BJ (cell line): ENCODE data around the gene KCNC3. TPM values are rescaled to one million over a fixed set of nuclear protein-coding genes. Genes with fewer than 3 reads are reported as not detected.

Experiments used
- CTCF ChIA-PET: fragments of 350-600 bp; formaldehyde crosslinking; extraction: SDS; loops from one replicate; lab custom pipeline; 2021; ENCODE audit warnings: antibody characterized with exemption, inconsistent platforms; lab: Yijun Ruan, JAX
- POLR2A ChIA-PET: fragments of 300-600 bp; sonication (Branson Sonifier 250); formaldehyde crosslinking; extraction: SDS; loops from one replicate; lab custom pipeline; 2021; ENCODE audit warnings: antibody characterized with exemption; lab: Charles Lee
- DNase-seq: peaks from one replicate; pipeline ENCODE4 v3.0.0-alpha.2; 2011; ENCODE audit warnings: low read depth
- H3K27me3 ChIP-seq: 2 replicates; pipeline ENCODE4 v1.6.0; 2011; ENCODE audit warnings: low read length; ENCODE audit not compliant: control insufficient read depth, insufficient read depth
- H3K36me3 ChIP-seq: 2 replicates; pipeline ENCODE4 v1.5.1; 2011; ENCODE audit warnings: low read length; ENCODE audit not compliant: control insufficient read depth, insufficient read depth
- H3K4me3 ChIP-seq: 2 replicates; pipeline ENCODE4 v1.5.1; 2011; ENCODE audit warnings: low read depth, mild to moderate bottlenecking, control low read depth, low read length
- polyA plus RNA-seq: library from polyadenylated mRNA; depleted of rRNA; stranded (reverse); fragments of >200 nt; gene quantifications from 2 replicates; pipeline ENCODE4 v1.2.3, GENCODE V29; 2011
- TF ChIP-seq, protein P1 (sequence below): IDR thresholded peaks from 2 replicates; pipeline ENCODE4 v1.5.1; 2011; ENCODE audit warnings: low read depth, mild to moderate bottlenecking, control low read depth, inconsistent platforms, low read length, moderate library complexity; ENCODE audit not compliant: insufficient read depth

The KCNC3 gene
- polyA plus RNA-seq, 1 experiment = 0.04 TPM

DNA sequence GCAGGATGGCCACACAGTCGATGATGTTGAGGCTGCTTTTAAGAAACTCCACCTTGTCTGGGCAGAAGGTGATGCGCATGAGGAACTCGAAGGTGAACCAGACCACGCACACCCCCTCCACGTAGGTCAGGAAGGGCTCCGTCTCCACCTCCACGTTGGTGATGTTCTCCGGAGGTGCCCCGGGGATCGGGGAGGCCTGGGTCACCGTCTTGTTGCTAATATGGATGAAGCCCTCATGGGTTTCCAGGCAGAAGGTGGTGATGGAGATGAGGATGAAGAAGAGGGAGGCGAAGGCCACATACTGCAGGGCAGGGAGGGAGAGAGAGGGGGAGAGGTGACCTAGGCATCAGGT lies 5.4 kb downstream of the KCNC3 start:
- no peak overlapping the region for H3K4me3 ChIP-seq
- CTCF ChIA-PET = no interaction called here
- no peaks in the 10 kb centered on the region for H3K36me3 ChIP-seq
- POLR2A ChIA-PET = no interaction called here
- DNase-seq = no peak
- TF ChIP-seq, protein P1, sequence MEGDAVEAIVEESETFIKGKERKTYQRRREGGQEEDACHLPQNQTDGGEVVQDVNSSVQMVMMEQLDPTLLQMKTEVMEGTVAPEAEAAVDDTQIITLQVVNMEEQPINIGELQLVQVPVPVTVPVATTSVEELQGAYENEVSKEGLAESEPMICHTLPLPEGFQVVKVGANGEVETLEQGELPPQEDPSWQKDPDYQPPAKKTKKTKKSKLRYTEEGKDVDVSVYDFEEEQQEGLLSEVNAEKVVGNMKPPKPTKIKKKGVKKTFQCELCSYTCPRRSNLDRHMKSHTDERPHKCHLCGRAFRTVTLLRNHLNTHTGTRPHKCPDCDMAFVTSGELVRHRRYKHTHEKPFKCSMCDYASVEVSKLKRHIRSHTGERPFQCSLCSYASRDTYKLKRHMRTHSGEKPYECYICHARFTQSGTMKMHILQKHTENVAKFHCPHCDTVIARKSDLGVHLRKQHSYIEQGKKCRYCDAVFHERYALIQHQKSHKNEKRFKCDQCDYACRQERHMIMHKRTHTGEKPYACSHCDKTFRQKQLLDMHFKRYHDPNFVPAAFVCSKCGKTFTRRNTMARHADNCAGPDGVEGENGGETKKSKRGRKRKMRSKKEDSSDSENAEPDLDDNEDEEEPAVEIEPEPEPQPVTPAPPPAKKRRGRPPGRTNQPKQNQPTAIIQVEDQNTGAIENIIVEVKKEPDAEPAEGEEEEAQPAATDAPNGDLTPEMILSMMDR = no peak
- H3K27me3 ChIP-seq = peaks cover 5% of the 10 kb centered on the region

DNA sequence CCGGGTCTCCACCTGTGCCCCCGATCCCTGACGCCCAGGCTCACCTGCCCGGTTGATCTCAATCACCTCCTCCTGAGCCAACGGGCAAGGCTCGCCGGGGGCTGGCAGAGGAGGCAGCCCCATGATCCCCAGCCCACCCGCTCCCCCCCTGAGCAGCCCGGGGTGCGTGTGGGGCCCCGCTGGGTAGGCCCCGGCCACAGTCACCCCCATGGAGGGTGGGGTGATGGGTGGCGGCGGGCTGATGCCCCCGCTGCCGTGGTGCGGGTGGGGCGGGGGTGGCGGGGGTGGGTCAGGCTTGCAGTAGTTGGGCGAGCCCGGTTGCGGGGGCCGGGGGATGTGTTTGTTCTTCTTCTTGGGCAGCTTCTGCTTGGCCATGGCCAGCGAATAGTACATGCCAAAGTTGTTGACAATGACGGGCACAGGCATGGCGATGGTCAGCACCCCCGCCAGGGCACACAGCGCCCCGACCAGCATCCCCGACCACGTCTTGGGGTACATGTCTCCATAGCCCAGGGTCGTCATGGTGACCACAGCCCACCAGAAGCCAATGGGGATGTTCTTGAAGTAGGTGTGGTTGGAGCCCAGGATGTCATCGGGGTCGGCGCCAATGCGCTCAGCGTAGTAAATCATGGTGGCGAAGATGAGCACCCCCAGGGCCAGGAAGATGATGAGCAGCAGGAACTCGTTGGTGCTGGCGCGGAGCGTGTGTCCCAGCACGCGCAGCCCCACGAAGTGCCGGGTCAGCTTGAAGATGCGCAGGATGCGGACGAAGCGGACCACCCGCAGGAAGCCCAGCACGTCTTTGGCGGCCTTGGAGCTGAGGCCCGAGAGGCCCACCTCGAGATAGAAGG lies 6.0 kb downstream of the KCNC3 start:
- peaks cover 5% of the 10 kb centered on the region for H3K27me3 ChIP-seq
- ChIA-PET POLR2A (no interaction called here), CTCF (interaction anchor here (1.0 kb wide), 1 partner anchor 10 kb away, joined by 3 read pairs; no protein-coding TSS in a partner anchor)
- no peak for DNase-seq
- H3K4me3 ChIP-seq = no peak overlapping the region
- TF ChIP-seq, protein P1 = no peak
- H3K36me3 ChIP-seq = no peaks in the 10 kb centered on the region

DNA sequence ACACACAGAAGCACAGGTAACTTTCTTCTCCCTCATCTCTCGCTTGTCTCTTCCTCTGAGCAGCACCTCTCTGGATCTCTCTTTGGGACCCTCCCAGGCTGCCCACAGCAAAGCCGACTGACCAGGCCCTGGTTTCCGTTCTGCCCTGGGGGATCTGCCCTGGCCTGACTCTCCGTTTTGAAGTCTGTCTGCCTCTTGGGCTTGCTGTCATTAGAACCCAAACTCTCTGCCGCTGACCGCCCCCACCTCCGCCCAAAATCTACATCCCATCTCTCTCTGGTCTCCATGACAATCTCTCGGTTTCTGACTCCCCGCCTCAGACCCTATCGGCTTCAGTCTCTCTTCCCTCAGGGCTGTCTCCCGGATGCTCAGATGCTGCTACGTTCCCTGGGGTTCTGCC lies 6.9 kb downstream of the KCNC3 start:
- Histone ChIP-seq H3K27me3 (peaks cover 4% of the 10 kb centered on the region), H3K36me3 (no peaks in the 10 kb centered on the region), H3K4me3 (no peak overlapping the region)
- TF ChIP-seq, protein P1 = no peak
- no peak for DNase-seq
- POLR2A ChIA-PET = no interaction called here
- CTCF ChIA-PET = interaction anchor here (1.0 kb wide), 1 partner anchor 11 kb away, joined by 3 read pairs; no protein-coding TSS in a partner anchor

DNA sequence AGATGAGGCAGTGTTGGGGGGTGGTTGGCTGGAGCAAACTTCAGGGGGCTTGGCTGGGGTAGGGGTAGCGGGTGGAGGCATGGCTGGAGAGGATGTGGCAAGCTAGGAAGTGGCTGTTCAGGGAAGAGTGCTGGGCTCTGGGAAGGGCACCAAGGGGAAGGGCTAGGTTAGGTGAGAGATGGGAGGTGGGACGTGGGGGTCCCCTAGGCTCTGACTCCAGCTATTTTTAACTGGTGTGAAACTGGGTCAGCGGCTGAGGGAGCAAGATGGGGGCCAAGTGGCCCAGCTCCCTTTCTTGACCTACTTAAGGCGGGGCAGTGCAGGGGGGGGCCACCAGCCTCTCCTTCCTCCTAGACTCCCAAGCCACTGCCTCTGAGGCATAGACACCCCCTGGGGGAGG lies 7.3 kb downstream of the KCNC3 start:
- TF ChIP-seq, protein P1 = no peak
- Histone ChIP-seq H3K36me3 (no peaks in the 10 kb centered on the region), H3K27me3 (peaks cover under 1% of the 10 kb centered on the region), H3K4me3 (no peak overlapping the region)
- POLR2A ChIA-PET = no interaction called here
- DNase-seq = no peak
- CTCF ChIA-PET = no interaction called here

DNA sequence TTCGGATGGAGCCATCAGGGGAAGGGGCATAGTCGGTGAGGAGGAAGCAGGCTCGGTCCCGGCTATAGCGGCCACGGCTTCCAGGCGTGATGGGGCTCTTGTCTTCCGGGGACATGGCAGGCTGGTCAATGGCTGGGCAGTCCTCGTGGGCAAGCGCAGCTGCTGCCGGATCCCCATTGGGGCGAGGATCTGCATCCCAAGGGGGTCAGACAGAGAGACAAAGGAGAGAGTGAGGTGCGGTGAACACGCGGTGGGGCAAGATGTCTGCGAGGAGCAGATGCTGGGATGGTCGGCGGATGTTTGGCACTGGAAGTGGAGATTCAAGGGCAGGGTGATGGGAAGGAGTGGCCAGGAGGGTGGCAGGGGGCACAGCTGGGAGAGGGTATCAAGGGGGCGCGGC lies 8.6 kb downstream of the KCNC3 start:
- ChIA-PET CTCF (no interaction called here), POLR2A (no interaction called here)
- DNase-seq = no peak
- H3K27me3 ChIP-seq = no peaks in the 10 kb centered on the region
- no peaks in the 10 kb centered on the region for H3K36me3 ChIP-seq
- TF ChIP-seq, protein P1 = no peak
- H3K4me3 ChIP-seq = no peak overlapping the region
